HepG2 (cell line): Measurements from ENCODE around the gene SP7. TPM values are rescaled to one million over a fixed set of nuclear protein-coding genes. Genes with fewer than 3 reads are reported as not detected.

Experiments used
- CTCF ChIP-seq: sonication (generic); formaldehyde crosslinking; IDR thresholded peaks from 2 replicates; pipeline ENCODE4 v1.5.0; 2020; ENCODE audit warnings: mild to moderate bottlenecking, missing genetic modification reagents, moderate library complexity
- HOXA9 ChIP-seq: sonication (generic); formaldehyde crosslinking; IDR thresholded peaks from 2 replicates; pipeline ENCODE4 v1.8.1; 2022; ENCODE audit warnings: missing genetic modification reagents, mild to moderate bottlenecking, moderate library complexity, borderline replicate concordance
- JUNB ChIP-seq: sonication (generic); formaldehyde crosslinking; IDR thresholded peaks from 2 replicates; pipeline ENCODE4 v1.8.0; 2022; ENCODE audit warnings: missing genetic modification reagents, mild to moderate bottlenecking, borderline replicate concordance
- KDM5A ChIP-seq: fragments of 200-600 bp; sonication (generic); IDR thresholded peaks from 2 replicates; pipeline ENCODE4 v1.7.0; 2018; ENCODE audit warnings: antibody characterized with exemption, mild to moderate bottlenecking, low read length, borderline replicate concordance
- MLLT10 ChIP-seq: sonication (generic); formaldehyde crosslinking; IDR thresholded peaks from 2 replicates; pipeline ENCODE4 v1.4.0; 2020; ENCODE audit warnings: missing genetic modification reagents
- NFRKB ChIP-seq: fragments of 450-650 bp; IDR thresholded peaks from 2 replicates; pipeline ENCODE4 v1.6.1; 2017
- NR3C1 ChIP-seq: sonication (generic); formaldehyde crosslinking; IDR thresholded peaks from 2 replicates; pipeline ENCODE4 v1.4.0; 2020; ENCODE audit warnings: missing genetic modification reagents
- PHB2 ChIP-seq: fragments of 450-650 bp; IDR thresholded peaks from 2 replicates; pipeline ENCODE4 v1.6.1; 2018; ENCODE audit not compliant: partially characterized antibody
- SAP130 ChIP-seq: IDR thresholded peaks from 2 replicates; pipeline ENCODE4 v1.6.1; 2016; ENCODE audit warnings: low read depth
- SNAPC5 ChIP-seq: sonication (generic); formaldehyde crosslinking; IDR thresholded peaks from 2 replicates; pipeline ENCODE4 v1.8.1; 2023; ENCODE audit warnings: mild to moderate bottlenecking, missing genetic modification reagents, borderline replicate concordance
- THAP8 ChIP-seq: sonication (generic); formaldehyde crosslinking; IDR thresholded peaks from 2 replicates; pipeline ENCODE4 v1.5.1; 2020; ENCODE audit warnings: missing genetic modification reagents, mild to moderate bottlenecking, borderline replicate concordance
- ZFP62 ChIP-seq: sonication (generic); formaldehyde crosslinking; IDR thresholded peaks from 2 replicates; pipeline ENCODE4 v1.4.0; 2020; ENCODE audit warnings: missing genetic modification reagents
- ZGPAT ChIP-seq: IDR thresholded peaks from 2 replicates; pipeline ENCODE4 v1.6.1; 2016; ENCODE audit warnings: mild to moderate bottlenecking
- ZNF138 ChIP-seq: sonication (generic); formaldehyde crosslinking; IDR thresholded peaks from 2 replicates; pipeline ENCODE4 v1.5.0; 2020; ENCODE audit warnings: mild to moderate bottlenecking, low read depth, missing genetic modification reagents
- ZNF160 ChIP-seq: sonication (generic); formaldehyde crosslinking; IDR thresholded peaks from 2 replicates; pipeline ENCODE4 v1.8.0; 2022; ENCODE audit warnings: mild to moderate bottlenecking, inconsistent platforms, missing genetic modification reagents
- ZNF207 ChIP-seq: fragments of 450-650 bp; IDR thresholded peaks from 2 replicates; pipeline ENCODE4 v1.6.1; 2016; ENCODE audit warnings: antibody characterized with exemption, borderline replicate concordance
- ZNF282 ChIP-seq: fragments of 450-650 bp; IDR thresholded peaks from 2 replicates; pipeline ENCODE4 v1.6.1; 2018; ENCODE audit not compliant: partially characterized antibody
- ZNF292 ChIP-seq: sonication (generic); formaldehyde crosslinking; IDR thresholded peaks from 2 replicates; pipeline ENCODE4 v1.8.1; 2022; ENCODE audit warnings: mild to moderate bottlenecking, low read depth, missing genetic modification reagents, borderline replicate concordance
- ZNF354B ChIP-seq: sonication (generic); formaldehyde crosslinking; IDR thresholded peaks from 2 replicates; pipeline ENCODE4 v1.8.0; 2022; ENCODE audit warnings: mild to moderate bottlenecking, missing genetic modification reagents
- ZNF512 ChIP-seq: sonication (generic); formaldehyde crosslinking; IDR thresholded peaks from 2 replicates; pipeline ENCODE4 v1.4.0; 2020; ENCODE audit warnings: mild to moderate bottlenecking, missing genetic modification reagents
- ZNF720 ChIP-seq: sonication (generic); formaldehyde crosslinking; IDR thresholded peaks from 2 replicates; pipeline ENCODE4 v1.4.0; 2020; ENCODE audit warnings: missing genetic modification reagents
- ZNF83 ChIP-seq: sonication (generic); formaldehyde crosslinking; IDR thresholded peaks from 2 replicates; pipeline ENCODE4 v1.4.0; 2020; ENCODE audit warnings: missing genetic modification reagents, mild to moderate bottlenecking, borderline replicate concordance
- polyA plus RNA-seq, 8 experiments: library from polyadenylated mRNA; depleted of rRNA in 3 of 8; stranded (reverse) in 7 of 8; unstranded in 1 of 8; fragments of >200 nt; fragmentation: Illumina TruSeq in 4 of 8; extraction: Trizol in 4 of 8; gene quantifications; 2 replicates each; pipeline versions ENCODE4 v1.2.1 to v1.2.3, GENCODE V29; 2011 to 2016; ENCODE audit warnings: low read depth in 4 of 8, missing spikeins in 1 of 8, mixed read lengths in 1 of 8; ENCODE audit not compliant: insufficient read depth in 1 of 8
- total RNA-seq, 5 experiments: library from RNA; depleted of rRNA; stranded (reverse); fragments of >200 nt; fragmentation: Illumina TruSeq; extraction: Trizol; gene quantifications; 2 replicates each; pipeline ENCODE4 v1.2.3, GENCODE V29; 2016; ENCODE audit warnings: low read depth in 1 of 5

The SP7 gene
- total and polyA plus RNA-seq, 2 of the 13 experiments (the other 11 are each of a cell fraction or from before 2014, with no cell fraction given): not detected

GRCh38 chr12:53324779-53325510, 11.2 kb downstream of the SP7 start (continued):
- TF ChIP-seq ZFP62 (CRISPR knock-in tag) (no peak), ZNF282 (no peak), MLLT10 (CRISPR knock-in tag) (no peak), ZGPAT (CRISPR knock-in tag) (peak; percentile 95), ZNF354B (CRISPR knock-in tag) (no peak), SNAPC5 (CRISPR knock-in tag) (no peak), PHB2 (no peak), ZNF292 (CRISPR knock-in tag) (no peak), ZNF83 (no peak), THAP8 (CRISPR knock-in tag) (no peak), ZNF512 (no peak), ZNF138 (CRISPR knock-in tag) (peak; percentile 58; the same call in 1 of the 2 replicates), HOXA9 (CRISPR knock-in tag) (no peak), NFRKB (no peak), NR3C1 (no peak), ZNF720 (CRISPR knock-in tag) (no peak), KDM5A (peak; percentile 25; the same call in 1 of the 2 replicates), JUNB (CRISPR knock-in tag) (no peak), ZNF160 (CRISPR knock-in tag) (peak; percentile 30; the same call in 1 of the 2 replicates), CTCF (CRISPR knock-in tag) (peak; percentile 96), ZNF207 (no peak), SAP130 (CRISPR knock-in tag) (peak; percentile 87)
